Activated B cell treated with CpG ODN at 0.5 μM for 24 hours (primary cell): ENCODE measurements around the gene TBX21. TPM values are rescaled to one million over a fixed set of nuclear protein-coding genes. Genes with fewer than 3 reads are reported as not detected.
"Not testable (repeated sequence)": the region's sequence is repeated elsewhere in the genome, so short reads cannot be mapped to it uniquely, and the experiment has no call there.

Experiments used
- ATAC-seq: fragments of 200-7000 bp; cut with Tn5 transposase; one replicate; pipeline ENCODE4 v1.10.0; 2021; ENCODE audit warnings: low read depth, mild to moderate bottlenecking, moderate library complexity
- CTCF ChIA-PET: fragments of 350-600 bp; sonication (Branson Sonifier 250); formaldehyde crosslinking; loops from one replicate; lab custom pipeline; 2021; ENCODE audit warnings: antibody characterized with exemption; lab: Charles Lee
- POLR2A ChIA-PET: fragments of 350-600 bp; sonication (Branson Sonifier 250); formaldehyde crosslinking; loops from one replicate; lab custom pipeline; 2021; ENCODE audit warnings: antibody characterized with exemption; lab: Charles Lee
- DNase-seq: peaks from one replicate; pipeline ENCODE4 v3.0.0; 2022
- H3K27ac Mint-ChIP-seq: one replicate; pipeline ENCODE4 v1.8.0; 2020; ENCODE audit warnings: mixed read lengths
- H3K27me3 Mint-ChIP-seq: one replicate; pipeline ENCODE4 v1.8.0; 2021; ENCODE audit warnings: mixed read lengths
- H3K36me3 Mint-ChIP-seq: one replicate; pipeline ENCODE4 v1.8.0; 2021; ENCODE audit warnings: low read depth, mixed read lengths
- H3K4me1 Mint-ChIP-seq: one replicate; pipeline ENCODE4 v1.8.0; 2021; ENCODE audit warnings: mixed read lengths
- H3K4me3 Mint-ChIP-seq: one replicate; pipeline ENCODE4 v1.8.0; 2020; ENCODE audit warnings: mild to moderate bottlenecking, mixed read lengths
- H3K9me3 Mint-ChIP-seq: one replicate; pipeline ENCODE4 v1.8.0; 2020; ENCODE audit warnings: mixed read lengths
- intact Hi-C: fragments of 100-400 bp; cut with micrococcal nuclease; formaldehyde crosslinking; loops from one replicate; pipeline ENCODE4 v1.15.1; 2024
- total RNA-seq: library from RNA; stranded (reverse); gene quantifications from 2 replicates; pipeline ENCODE4 v1.2.3, GENCODE V29; 2022
- TF ChIP-seq, protein P1 (sequence below): fragments of 200-600 bp; IDR thresholded peaks from one replicate; pipeline ENCODE4 v1.8.0; 2022; ENCODE audit warnings: antibody characterized with exemption, mild to moderate bottlenecking

Gene TBX21
- total RNA-seq, 1 donor from 2014 or later = 3.8 TPM

DNA sequence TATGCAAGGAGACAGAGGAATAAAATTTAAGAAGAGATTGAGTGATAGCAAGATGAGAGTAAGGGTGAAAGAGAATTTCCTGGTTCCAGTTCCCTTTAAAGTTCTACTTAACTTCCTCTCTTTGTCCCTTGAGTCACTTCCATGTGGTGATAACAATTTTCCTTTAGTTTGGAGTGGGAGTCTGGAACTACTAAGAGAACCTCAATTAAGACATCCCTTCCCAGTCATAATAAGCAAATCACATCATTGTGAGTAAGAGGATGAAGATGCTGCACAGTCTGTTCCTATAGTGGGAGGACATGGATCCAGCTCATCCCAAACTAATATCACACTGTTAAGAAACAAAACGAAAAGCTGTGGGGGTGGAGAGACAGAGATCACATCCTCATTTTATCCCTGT is 24.4 kb downstream of the TBX21 start:
- ATAC-seq (no peak), DNase-seq (no peak)
- ChIA-PET CTCF (no interaction called here), POLR2A (interaction anchor here (0.5 kb wide), 1 partner anchor 1446 kb away, joined by 19 read pairs; no protein-coding TSS in a partner anchor)
- Mint-ChIP-seq H3K27ac (no peak overlapping the region), H3K4me3 (no peak overlapping the region), H3K9me3 (peaks cover 9% of the 10 kb centered on the region), H3K4me1 (no peaks in the 10 kb centered on the region), H3K27me3 (peaks cover 7% of the 10 kb centered on the region), H3K36me3 (no peaks in the 10 kb centered on the region)
- TF ChIP-seq, protein P1, sequence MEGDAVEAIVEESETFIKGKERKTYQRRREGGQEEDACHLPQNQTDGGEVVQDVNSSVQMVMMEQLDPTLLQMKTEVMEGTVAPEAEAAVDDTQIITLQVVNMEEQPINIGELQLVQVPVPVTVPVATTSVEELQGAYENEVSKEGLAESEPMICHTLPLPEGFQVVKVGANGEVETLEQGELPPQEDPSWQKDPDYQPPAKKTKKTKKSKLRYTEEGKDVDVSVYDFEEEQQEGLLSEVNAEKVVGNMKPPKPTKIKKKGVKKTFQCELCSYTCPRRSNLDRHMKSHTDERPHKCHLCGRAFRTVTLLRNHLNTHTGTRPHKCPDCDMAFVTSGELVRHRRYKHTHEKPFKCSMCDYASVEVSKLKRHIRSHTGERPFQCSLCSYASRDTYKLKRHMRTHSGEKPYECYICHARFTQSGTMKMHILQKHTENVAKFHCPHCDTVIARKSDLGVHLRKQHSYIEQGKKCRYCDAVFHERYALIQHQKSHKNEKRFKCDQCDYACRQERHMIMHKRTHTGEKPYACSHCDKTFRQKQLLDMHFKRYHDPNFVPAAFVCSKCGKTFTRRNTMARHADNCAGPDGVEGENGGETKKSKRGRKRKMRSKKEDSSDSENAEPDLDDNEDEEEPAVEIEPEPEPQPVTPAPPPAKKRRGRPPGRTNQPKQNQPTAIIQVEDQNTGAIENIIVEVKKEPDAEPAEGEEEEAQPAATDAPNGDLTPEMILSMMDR = no peak
- intact Hi-C loops = no loop called here

DNA sequence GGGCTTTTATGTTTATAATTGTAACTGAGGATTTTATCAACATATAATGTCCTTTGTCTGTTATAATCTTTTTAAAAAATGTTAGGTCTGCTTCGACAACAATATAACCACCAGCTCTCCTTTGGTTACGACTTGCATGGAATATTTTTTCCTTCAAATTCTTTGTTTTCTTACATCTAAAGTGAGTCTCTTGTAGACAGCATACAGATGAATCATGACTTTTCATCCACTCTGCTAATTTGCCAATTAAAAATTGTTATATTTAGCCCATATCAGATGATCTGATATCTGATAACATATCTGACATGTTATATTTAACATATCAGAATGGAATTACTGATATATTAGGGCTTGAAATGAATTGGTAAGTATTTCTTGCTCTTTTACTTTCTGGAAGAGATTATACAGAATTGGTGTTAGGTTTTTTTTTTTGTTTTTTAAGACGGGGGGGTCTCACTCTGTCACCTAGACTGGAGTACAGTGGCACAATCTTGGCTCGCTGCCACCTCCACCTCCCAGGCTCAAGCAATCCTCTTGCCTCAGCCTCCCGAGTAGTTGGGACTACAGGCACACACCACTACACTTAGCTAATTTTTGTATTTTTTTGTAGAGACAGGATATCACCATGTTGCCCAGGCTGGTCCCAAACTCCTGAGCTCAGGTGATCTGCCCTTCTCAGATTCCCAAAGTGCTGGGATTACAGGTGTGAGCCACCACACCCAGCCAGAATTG is 27.5 kb downstream of the TBX21 start:
- ATAC-seq (no peak), DNase-seq (no peak)
- ChIA-PET CTCF (no interaction called here), POLR2A (no interaction called here)
- Mint-ChIP-seq H3K36me3 (no peaks in the 10 kb centered on the region), H3K4me1 (no peaks in the 10 kb centered on the region), H3K27me3 (peaks cover 8% of the 10 kb centered on the region), H3K9me3 (peaks cover 15% of the 10 kb centered on the region), H3K27ac (no peak overlapping the region), H3K4me3 (no peak overlapping the region)
- TF ChIP-seq, protein P1 = no peak
- intact Hi-C loops = no loop called here

DNA sequence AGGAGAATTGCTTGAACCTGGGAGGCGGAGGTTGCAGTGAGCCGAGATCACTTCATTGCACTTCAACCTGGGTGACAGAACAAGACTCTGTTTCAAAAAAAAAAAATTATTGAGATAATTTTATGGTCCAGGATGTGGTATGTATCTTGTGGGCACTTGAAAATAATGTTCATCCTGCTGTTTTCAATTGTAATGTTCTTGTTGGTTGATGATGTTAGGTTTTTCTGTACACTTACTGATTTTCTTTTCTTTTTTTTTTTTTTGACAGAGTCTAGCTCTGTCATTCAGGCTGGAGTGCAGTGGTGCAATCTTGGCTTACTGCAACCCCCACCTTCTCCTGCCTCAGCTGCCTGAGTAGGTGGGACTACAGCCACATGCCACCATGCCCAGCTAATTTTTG is 29.7 kb downstream of the TBX21 start:
- DNase-seq = no peak
- TF ChIP-seq, protein P1 = no peak
- H3K4me3 Mint-ChIP-seq = no peak overlapping the region
- CTCF ChIA-PET = no interaction called here
- no peaks in the 10 kb centered on the region for H3K4me1 Mint-ChIP-seq
- peaks cover 20% of the 10 kb centered on the region for H3K27me3 Mint-ChIP-seq
- intact Hi-C loops = no loop called here
- H3K27ac Mint-ChIP-seq = no peak overlapping the region
- H3K9me3 Mint-ChIP-seq = peaks cover 13% of the 10 kb centered on the region
- POLR2A ChIA-PET = no interaction called here
- no peaks in the 10 kb centered on the region for H3K36me3 Mint-ChIP-seq
- no peak for ATAC-seq

DNA sequence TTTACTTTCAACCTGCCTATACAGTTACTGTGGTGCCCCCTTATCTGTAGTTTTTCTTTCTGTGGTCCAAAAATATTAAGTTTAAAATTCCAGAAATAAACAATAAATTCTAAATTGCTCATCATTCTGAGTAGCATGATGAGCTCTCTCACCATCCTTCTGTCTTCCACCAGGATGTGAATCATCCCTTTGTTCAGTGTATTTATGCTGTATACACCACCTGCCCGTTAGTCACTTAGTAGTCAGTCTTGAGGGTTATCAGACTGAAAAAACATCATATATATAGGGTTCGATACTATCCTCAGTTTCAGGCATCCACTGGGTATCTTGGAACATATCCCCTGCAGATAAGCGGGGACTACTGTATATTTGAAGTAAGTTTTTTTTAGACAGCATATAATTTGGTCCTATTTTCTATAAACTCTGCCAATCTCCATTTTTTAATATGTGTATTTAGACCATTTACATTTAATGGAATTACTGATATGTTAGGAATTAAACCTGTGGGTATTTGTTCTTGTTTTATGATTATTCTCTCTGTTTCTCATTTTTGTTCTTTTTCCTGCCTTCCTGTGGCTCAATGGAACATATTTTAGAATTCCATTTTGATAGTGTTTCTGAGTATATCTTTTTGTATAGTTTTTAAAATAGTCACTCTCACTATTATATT is 31.0 kb downstream of the TBX21 start:
- intact Hi-C loops = no loop called here
- H3K27ac Mint-ChIP-seq = no peak overlapping the region

DNA sequence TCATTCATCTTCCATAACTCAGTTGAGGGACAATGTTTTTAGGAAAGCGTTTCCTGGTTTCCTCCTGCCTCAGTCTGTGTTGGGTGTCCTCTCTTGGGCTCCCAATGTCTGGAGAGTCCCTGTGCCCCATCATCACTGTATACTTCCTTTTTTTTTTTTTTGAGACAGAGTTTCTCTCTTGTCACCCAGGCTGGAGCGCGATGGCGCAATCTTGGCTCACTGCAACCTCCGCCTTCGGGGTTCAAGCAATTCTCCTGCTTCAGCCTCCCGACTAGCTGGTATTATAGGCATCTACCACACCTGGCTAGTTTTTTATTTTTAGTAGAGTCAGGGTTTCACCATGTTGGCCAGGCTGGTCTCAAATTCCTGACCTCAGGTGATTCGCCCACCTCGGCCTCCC is 40.6 kb downstream of the TBX21 start:
- ATAC-seq, CTCF ChIA-PET, H3K27ac Mint-ChIP-seq, H3K4me1 Mint-ChIP-seq, H3K36me3 Mint-ChIP-seq, H3K9me3 Mint-ChIP-seq, H3K4me3 Mint-ChIP-seq, intact Hi-C loops, DNase-seq: not testable (repeated sequence)
- H3K27me3 Mint-ChIP-seq = peaks cover 44% of the 10 kb centered on the region
- POLR2A ChIA-PET = interaction anchor here (1.4 kb wide), 1 partner anchor 122 kb away, joined by 3 read pairs; no protein-coding TSS in a partner anchor

More for the DNA sequence above, 31.0 kb downstream of the TBX21 start:
- Mint-ChIP-seq H3K4me1 (no peaks in the 10 kb centered on the region), H3K27me3 (peaks cover 25% of the 10 kb centered on the region), H3K4me3 (no peak overlapping the region), H3K9me3 (peaks cover 13% of the 10 kb centered on the region), H3K36me3 (no peaks in the 10 kb centered on the region)
- ChIA-PET POLR2A (no interaction called here), CTCF (no interaction called here)
- DNase-seq (no peak), ATAC-seq (no peak)
- TF ChIP-seq, protein P1 = no peak
